MM.1S (cell line): ENCODE data around the gene GRPEL1.

Experiments used
- DNase-seq: peaks from one replicate; pipeline ENCODE4 v3.0.0-alpha.2; 2015
- H2AFZ ChIP-seq: fragments of 300-600 bp; sonication (generic); 2 replicates; pipeline ENCODE4 v1.6.0; 2016; ENCODE audit warnings: antibody characterized with exemption, low read length
- H3F3A ChIP-seq: fragments of 300-600 bp; sonication (generic); 2 replicates; pipeline ENCODE4 v1.6.1; 2016; ENCODE audit warnings: mild to moderate bottlenecking, antibody characterized with exemption, low read length, moderate library complexity, mixed read lengths; ENCODE audit not compliant: insufficient read depth
- H3K27ac ChIP-seq: fragments of 300-600 bp; sonication (generic); 2 replicates; pipeline ENCODE4 v1.5.1; 2016; ENCODE audit warnings: mild to moderate bottlenecking, low read length
- H3K27me3 ChIP-seq: fragments of 300-600 bp; sonication (generic); replicated peaks from 2 replicates; pipeline ENCODE4 v1.6.0; 2016; ENCODE audit warnings: low read length; ENCODE audit not compliant: insufficient read depth
- H3K36me3 ChIP-seq: fragments of 300-600 bp; sonication (generic); replicated peaks from 2 replicates; pipeline ENCODE4 v1.6.1; 2016; ENCODE audit warnings: mild to moderate bottlenecking, low read length, mixed read lengths; ENCODE audit not compliant: insufficient read depth
- H3K4me1 ChIP-seq: fragments of 300-600 bp; sonication (generic); 2 replicates; pipeline ENCODE4 v1.6.1; 2016; ENCODE audit warnings: low read length, mixed read lengths
- H3K4me2 ChIP-seq: fragments of 300-600 bp; sonication (generic); 2 replicates; pipeline ENCODE4 v1.6.0; 2016; ENCODE audit warnings: low read depth, low read length
- H3K4me3 ChIP-seq: fragments of 300-600 bp; sonication (generic); 2 replicates; pipeline ENCODE4 v1.5.1; 2016; ENCODE audit warnings: low read length, mixed read lengths
- H3K79me2 ChIP-seq: fragments of 300-600 bp; sonication (generic); 2 replicates; pipeline ENCODE4 v1.6.1; 2016; ENCODE audit warnings: mixed run types, low read length, mixed read lengths
- H3K9ac ChIP-seq: fragments of 300-600 bp; sonication (generic); 2 replicates; pipeline ENCODE4 v1.6.1; 2016; ENCODE audit warnings: low read length, mixed read lengths
- H3K9me2 ChIP-seq: fragments of 300-600 bp; sonication (generic); replicated peaks from 2 replicates; pipeline ENCODE4 v1.6.1; 2016; ENCODE audit warnings: mild to moderate bottlenecking, low read length, mixed read lengths; ENCODE audit not compliant: insufficient read depth
- H3K9me3 ChIP-seq: fragments of 300-600 bp; sonication (generic); replicated peaks from 2 replicates; pipeline ENCODE4 v1.6.1; 2016; ENCODE audit warnings: mild to moderate bottlenecking, low read length, mixed read lengths; ENCODE audit not compliant: insufficient read depth
- H4K20me1 ChIP-seq: fragments of 300-600 bp; sonication (generic); 2 replicates; pipeline ENCODE4 v1.6.1; 2016; ENCODE audit warnings: mild to moderate bottlenecking, low read length, moderate library complexity, mixed read lengths; ENCODE audit not compliant: insufficient read depth
- CTCF ChIP-seq: fragments of 300-600 bp; sonication (generic); IDR thresholded peaks from 2 replicates; pipeline ENCODE4 v1.5.1; 2016; ENCODE audit warnings: antibody characterized with exemption, low read length, mixed read lengths
- EZH2 ChIP-seq: fragments of 300-600 bp; sonication (generic); optimal IDR thresholded peaks from 2 replicates; pipeline ENCODE3; 2017; ENCODE audit warnings: low read depth, mild to moderate bottlenecking, antibody characterized with exemption, low read length, mixed read lengths
- EZH2phosphoT487 ChIP-seq: fragments of 300-600 bp; sonication (generic); IDR thresholded peaks from 2 replicates; pipeline ENCODE4 v1.6.1; 2018; ENCODE audit warnings: antibody characterized with exemption, low read length

GRPEL1 gene

GRCh38 chr4:7009564-7009963 lies 58.3 kb downstream of the GRPEL1 start:
- TF ChIP-seq EZH2phosphoT487 (no peak), CTCF (no peak), EZH2 (no peak)
- Histone ChIP-seq H3K9me3 (no peaks in the 10 kb centered on the region), H3K27me3 (no peaks in the 10 kb centered on the region), H2AFZ (no peak overlapping the region), H3F3A (peaks cover 8% of the 10 kb centered on the region; the same call in 1 of the 2 replicates), H3K9me2 (no peaks in the 10 kb centered on the region), H3K4me3 (no peak overlapping the region), H4K20me1 (no peaks in the 10 kb centered on the region), H3K4me1 (peaks cover 24% of the 10 kb centered on the region), H3K9ac (no peak overlapping the region), H3K79me2 (peaks cover 54% of the 10 kb centered on the region), H3K4me2 (no peak overlapping the region), H3K27ac (no peak overlapping the region), H3K36me3 (peaks cover 27% of the 10 kb centered on the region)
- no peak for DNase-seq
